ENCODE results near the gene CLIP4. TPM values are rescaled to one million over a fixed set of nuclear protein-coding genes. Genes with fewer than 3 reads are reported as not detected.

The CLIP4 gene
- polyA plus RNA-seq, 1 of the 3 experiments (the other 2 are of a cell fraction): 12.7 TPM

DNA sequence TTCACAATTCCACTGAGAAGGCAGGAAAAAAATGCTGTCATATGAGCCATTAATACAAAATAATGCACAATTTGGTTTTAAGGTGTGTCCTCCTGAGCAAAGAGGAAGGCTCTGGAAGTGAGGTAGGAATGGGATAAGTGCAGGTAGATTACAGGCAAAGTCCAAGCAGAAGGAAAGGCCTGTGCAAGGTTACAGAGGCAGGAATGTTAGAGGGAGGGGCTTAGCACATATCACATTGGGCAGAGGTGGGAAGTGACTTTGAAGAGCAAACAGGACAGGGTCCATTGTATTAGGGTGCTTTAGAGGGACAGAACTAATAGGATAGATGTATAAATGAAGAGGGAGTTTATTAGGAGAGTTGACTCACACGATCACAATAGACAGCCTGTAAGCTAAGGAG, 14.7 kb upstream of the CLIP4 start (continued):
- no peak for TF ChIP-seq REST (IDR thresholded peaks at IDR 0.05; ENCODE audit: low read depth, low read length)
- TF ChIP-seq RFX5 (IDR thresholded peaks at IDR 0.05; ENCODE audit: low read length): no peak
- TF ChIP-seq ELF1 (IDR thresholded peaks at IDR 0.05): no peak

DNA sequence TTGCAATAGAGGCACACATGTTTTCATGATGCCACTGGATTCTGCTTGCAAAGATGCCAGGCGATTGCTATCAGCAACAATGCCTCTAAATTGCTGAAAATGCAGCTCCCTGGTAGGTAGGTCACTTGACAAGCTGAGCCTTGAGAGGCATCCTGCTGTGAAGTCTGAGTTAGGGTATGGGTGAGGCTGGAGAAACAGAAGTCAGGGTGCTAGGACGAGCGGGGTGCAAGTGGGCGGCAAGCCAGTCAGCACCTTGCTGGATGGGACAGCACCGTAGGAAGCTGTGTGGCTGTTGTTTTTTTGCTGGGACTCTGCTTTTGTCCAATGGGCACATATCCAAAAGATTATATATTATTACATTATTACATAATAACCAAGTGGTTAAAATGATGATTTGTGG, 10.5 kb upstream of the CLIP4 start:
- no peak overlapping the region for H3K4me3 ChIP-seq (ENCODE audit: low read depth in 2 of 2, low read length in 1 of 2)
- H3K79me2 ChIP-seq (ENCODE audit: insufficient read depth): no peaks in the 10 kb centered on the region
- H3K27me3 ChIP-seq (ENCODE audit: insufficient read depth): no peaks in the 10 kb centered on the region
- no peak overlapping the region for H2AFZ ChIP-seq (ENCODE audit: low read depth)
- peak; percentile 19 for DNase-seq
- no peaks in the 10 kb centered on the region for H3K9me3 ChIP-seq
- H3K36me3 ChIP-seq (replicated peaks in 1 of 2; ENCODE audit: control insufficient read depth in 1 of 2, insufficient read depth in 2 of 2, low read length in 1 of 2): no peaks in the 10 kb centered on the region
- CTCF ChIA-PET: interaction anchor here (0.8 to 2.4 kb wide), 8 partner anchors 9 to 146 kb away, joined by 3 to 7 read pairs (median 3); no protein-coding TSS in a partner anchor
- TF ChIP-seq RAD21 (IDR thresholded peaks at IDR 0.05; ENCODE audit: low read length): no peak
- no peak for TF ChIP-seq SIN3A (IDR thresholded peaks at IDR 0.05; ENCODE audit: borderline replicate concordance, low read depth, low read length)
- TF ChIP-seq TEAD4 (IDR thresholded peaks at IDR 0.05; ENCODE audit: borderline replicate concordance, insufficient read depth): no peak
- TF ChIP-seq GABPA (IDR thresholded peaks at IDR 0.05; ENCODE audit: low read depth): no peak
- no peak for TF ChIP-seq FOXJ3 (CRISPR knock-in tag; IDR thresholded peaks at IDR 0.05)
- TF ChIP-seq EP300 (IDR thresholded peaks at IDR 0.05; ENCODE audit: borderline replicate concordance in 1 of 2, low read depth in 1 of 2, low read length in 1 of 2): no peak; a peak in 1 of 4 replicates
- TF ChIP-seq REST (IDR thresholded peaks at IDR 0.05; ENCODE audit: low read depth, low read length): peak; percentile 88
- peak; percentile 59 for TF ChIP-seq GATA2 (CRISPR knock-in tag; IDR thresholded peaks at IDR 0.05)
- no peak for TF ChIP-seq POLR2AphosphoS5 (IDR thresholded peaks at IDR 0.05; ENCODE audit: low read depth, low read length)
- no peak for TF ChIP-seq RFX5 (IDR thresholded peaks at IDR 0.05; ENCODE audit: low read length)
- TF ChIP-seq, protein P1, sequence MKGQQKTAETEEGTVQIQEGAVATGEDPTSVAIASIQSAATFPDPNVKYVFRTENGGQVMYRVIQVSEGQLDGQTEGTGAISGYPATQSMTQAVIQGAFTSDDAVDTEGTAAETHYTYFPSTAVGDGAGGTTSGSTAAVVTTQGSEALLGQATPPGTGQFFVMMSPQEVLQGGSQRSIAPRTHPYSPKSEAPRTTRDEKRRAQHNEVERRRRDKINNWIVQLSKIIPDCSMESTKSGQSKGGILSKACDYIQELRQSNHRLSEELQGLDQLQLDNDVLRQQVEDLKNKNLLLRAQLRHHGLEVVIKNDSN (IDR thresholded peaks at IDR 0.05; ENCODE audit: borderline replicate concordance, low read depth): no peak
- no peak for TF ChIP-seq FOSL2 (IDR thresholded peaks at IDR 0.05; ENCODE audit: borderline replicate concordance, low read depth)
- no peak for TF ChIP-seq IRF3 (IDR thresholded peaks at IDR 0.05; ENCODE audit: low read depth, low read length)
- no peak for TF ChIP-seq RCOR1 (IDR thresholded peaks at IDR 0.05; ENCODE audit: low read length)
- POLR2A ChIA-PET: interaction anchor here (1.4 to 1.6 kb wide), 2 partner anchors 9 to 11 kb away, joined by 3 read pairs; no protein-coding TSS in a partner anchor
- WGBS (ENCODE audit: low lambda C conversion rate): 78% methylated on average over 5 of the region's 5 CpGs
- H3K4me2 ChIP-seq: no peak overlapping the region
- no peak overlapping the region for H3K9ac ChIP-seq
- H3F3A ChIP-seq (replicated peaks; ENCODE audit: insufficient read depth): no peaks in the 10 kb centered on the region
- no peak overlapping the region for H3K27ac ChIP-seq (ENCODE audit: low read depth in 2 of 2, low read length in 1 of 2)
- H4K20me1 ChIP-seq (ENCODE audit: insufficient read depth): no peaks in the 10 kb centered on the region
- H3K4me1 ChIP-seq (ENCODE audit: control insufficient read depth in 1 of 2, insufficient read depth in 2 of 2, low read depth in 1 of 2, low read length in 1 of 2): peaks cover 0 to 10% of the 10 kb centered on the region in 2 experiments; a peak in 1 of 4 replicates
- no peaks in the 10 kb centered on the region for H3K9me2 ChIP-seq

All from SK-N-SH (cell line).